K562 (cell line): ENCODE measurements around the gene FRA10AC1. TPM values are rescaled to one million over a fixed set of nuclear protein-coding genes. Genes with fewer than 3 reads are reported as not detected.
A peak's percentile ranks its signal among the peaks of the same experiment; 100 is the strongest.

ENCODE experiments used
- CBX8 ChIP-seq: fragments of 200-600 bp; sonication (generic); IDR thresholded peaks from 2 replicates; pipeline ENCODE4 v1.6.1; 2012; ENCODE audit warnings: borderline replicate concordance, mixed run types, low read depth, mild to moderate bottlenecking, moderate library complexity, mixed read lengths, low read length, control low read depth, inconsistent platforms; ENCODE audit not compliant: poor library complexity, severe bottlenecking; ENCODE audit errors: extremely low read depth
- FIP1L1 ChIP-seq: fragments of 200-400 bp; formaldehyde crosslinking; IDR thresholded peaks from 2 replicates; pipeline ENCODE4 v1.6.1; 2018; ENCODE audit warnings: mild to moderate bottlenecking, low read depth, low read length; ENCODE audit not compliant: poor library complexity, severe bottlenecking
- SOX6 ChIP-seq: fragments of 450-650 bp; IDR thresholded peaks from 2 replicates; pipeline ENCODE4 v1.6.1; 2014; ENCODE audit warnings: mild to moderate bottlenecking
- ZFP36 ChIP-seq: fragments of 150-350 bp; IDR thresholded peaks from 2 replicates; pipeline ENCODE4 v1.6.1; 2018; ENCODE audit warnings: low read length, low read depth; ENCODE audit not compliant: partially characterized antibody
- ZNF311 ChIP-seq: fragments of 250-450 bp; sonication (Bioruptor Pico); IDR thresholded peaks from 2 replicates; pipeline ENCODE4 v1.4.0; 2020; ENCODE audit warnings: mild to moderate bottlenecking, moderate library complexity
- ZNF507 ChIP-seq: conservative IDR thresholded peaks from 2 replicates; pipeline ENCODE4 v1.6.1; 2017; ENCODE audit warnings: missing genetic modification characterization, missing compliant biosample characterization
- polyA plus RNA-seq, 8 experiments: library from polyadenylated mRNA; depleted of rRNA in 4 of 8; stranded (reverse) in 5 of 8; unstranded in 3 of 8; fragments of >200 nt; fragmentation: Nextera tagmentation in 2 of 8; fragmentation: Illumina TruSeq in 1 of 8; extraction: Ambion mirVana in 2 of 8; extraction: Trizol in 1 of 8; gene quantifications; 2 replicates each; pipeline versions ENCODE4 v1.2.1 to v1.2.3, GENCODE V29; 2011 to 2014; ENCODE audit warnings: inconsistent platforms in 1 of 8, missing spikeins in 1 of 8
- total RNA-seq, 7 experiments: library from RNA; depleted of rRNA in 6 of 7; stranded (reverse); fragments of >200 nt in 6 of 7; fragmentation: Illumina TruSeq in 2 of 7; extraction: Trizol in 2 of 7; gene quantifications; 2 replicates each; pipeline versions ENCODE4 v1.2.1 to v1.2.3, GENCODE V29; 2011 to 2021; ENCODE audit warnings: low replicate concordance in 1 of 7
- TF ChIP-seq, protein P1 (sequence below), 2 experiments: fragments of 450-650 bp; conservative IDR thresholded peaks; 2 replicates each; pipeline ENCODE4 v1.6.1; 2017; ENCODE audit warnings: mild to moderate bottlenecking in 2 of 2, moderate library complexity in 2 of 2
- TF ChIP-seq, protein P2 (sequence below): sonication (generic); formaldehyde crosslinking; IDR thresholded peaks from 2 replicates; pipeline ENCODE4 v1.8.0; 2022; ENCODE audit warnings: missing genetic modification reagents, mild to moderate bottlenecking, borderline replicate concordance
- TF ChIP-seq, protein P3 (sequence below): fragments of 250-450 bp; sonication (Bioruptor Pico); IDR thresholded peaks from 2 replicates; pipeline ENCODE4 v1.4.0; 2020; ENCODE audit warnings: mild to moderate bottlenecking
- TF ChIP-seq, protein P4 (sequence below), 2 experiments: fragments of 450-650 bp in 1 of 2; sonication (generic) in 1 of 2; formaldehyde crosslinking in 1 of 2; IDR thresholded peaks; 2 replicates each; pipeline versions ENCODE4 v1.7.1 to v1.9.0; 2016 to 2022; ENCODE audit warnings: inconsistent platforms in 1 of 2, mild to moderate bottlenecking in 1 of 2, missing genetic modification reagents in 1 of 2

The FRA10AC1 gene
- total and polyA plus RNA-seq, 9 of the 15 experiments (the other 6 are each of a cell fraction or from before 2014, with no cell fraction given), result 4.4 to 11.8 (median 8.0) TPM

GRCh38 chr10:93702210-93703001 is at the start of gene FRA10AC1 (continued):
- TF ChIP-seq, protein P1, sequence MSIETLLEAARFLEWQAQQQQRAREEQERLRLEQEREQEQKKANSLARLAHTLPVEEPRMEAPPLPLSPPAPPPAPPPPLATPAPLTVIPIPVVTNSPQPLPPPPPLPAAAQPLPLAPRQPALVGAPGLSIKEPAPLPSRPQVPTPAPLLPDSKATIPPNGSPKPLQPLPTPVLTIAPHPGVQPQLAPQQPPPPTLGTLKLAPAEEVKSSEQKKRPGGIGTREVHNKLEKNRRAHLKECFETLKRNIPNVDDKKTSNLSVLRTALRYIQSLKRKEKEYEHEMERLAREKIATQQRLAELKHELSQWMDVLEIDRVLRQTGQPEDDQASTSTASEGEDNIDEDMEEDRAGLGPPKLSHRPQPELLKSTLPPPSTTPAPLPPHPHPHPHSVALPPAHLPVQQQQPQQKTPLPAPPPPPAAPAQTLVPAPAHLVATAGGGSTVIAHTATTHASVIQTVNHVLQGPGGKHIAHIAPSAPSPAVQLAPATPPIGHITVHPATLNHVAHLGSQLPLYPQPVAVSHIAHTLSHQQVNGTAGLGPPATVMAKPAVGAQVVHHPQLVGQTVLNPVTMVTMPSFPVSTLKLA (conservative IDR thresholded peaks at IDR 0.05), result peak; percentile 88 to 92
- TF ChIP-seq FIP1L1, result peak; percentile 26
- TF ChIP-seq, protein P2, sequence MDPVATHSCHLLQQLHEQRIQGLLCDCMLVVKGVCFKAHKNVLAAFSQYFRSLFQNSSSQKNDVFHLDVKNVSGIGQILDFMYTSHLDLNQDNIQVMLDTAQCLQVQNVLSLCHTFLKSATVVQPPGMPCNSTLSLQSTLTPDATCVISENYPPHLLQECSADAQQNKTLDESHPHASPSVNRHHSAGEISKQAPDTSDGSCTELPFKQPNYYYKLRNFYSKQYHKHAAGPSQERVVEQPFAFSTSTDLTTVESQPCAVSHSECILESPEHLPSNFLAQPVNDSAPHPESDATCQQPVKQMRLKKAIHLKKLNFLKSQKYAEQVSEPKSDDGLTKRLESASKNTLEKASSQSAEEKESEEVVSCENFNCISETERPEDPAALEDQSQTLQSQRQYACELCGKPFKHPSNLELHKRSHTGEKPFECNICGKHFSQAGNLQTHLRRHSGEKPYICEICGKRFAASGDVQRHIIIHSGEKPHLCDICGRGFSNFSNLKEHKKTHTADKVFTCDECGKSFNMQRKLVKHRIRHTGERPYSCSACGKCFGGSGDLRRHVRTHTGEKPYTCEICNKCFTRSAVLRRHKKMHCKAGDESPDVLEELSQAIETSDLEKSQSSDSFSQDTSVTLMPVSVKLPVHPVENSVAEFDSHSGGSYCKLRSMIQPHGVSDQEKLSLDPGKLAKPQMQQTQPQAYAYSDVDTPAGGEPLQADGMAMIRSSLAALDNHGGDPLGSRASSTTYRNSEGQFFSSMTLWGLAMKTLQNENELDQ (CRISPR knock-in tag), result no peak
- TF ChIP-seq SOX6, result peak; percentile 70
- TF ChIP-seq, protein P3, sequence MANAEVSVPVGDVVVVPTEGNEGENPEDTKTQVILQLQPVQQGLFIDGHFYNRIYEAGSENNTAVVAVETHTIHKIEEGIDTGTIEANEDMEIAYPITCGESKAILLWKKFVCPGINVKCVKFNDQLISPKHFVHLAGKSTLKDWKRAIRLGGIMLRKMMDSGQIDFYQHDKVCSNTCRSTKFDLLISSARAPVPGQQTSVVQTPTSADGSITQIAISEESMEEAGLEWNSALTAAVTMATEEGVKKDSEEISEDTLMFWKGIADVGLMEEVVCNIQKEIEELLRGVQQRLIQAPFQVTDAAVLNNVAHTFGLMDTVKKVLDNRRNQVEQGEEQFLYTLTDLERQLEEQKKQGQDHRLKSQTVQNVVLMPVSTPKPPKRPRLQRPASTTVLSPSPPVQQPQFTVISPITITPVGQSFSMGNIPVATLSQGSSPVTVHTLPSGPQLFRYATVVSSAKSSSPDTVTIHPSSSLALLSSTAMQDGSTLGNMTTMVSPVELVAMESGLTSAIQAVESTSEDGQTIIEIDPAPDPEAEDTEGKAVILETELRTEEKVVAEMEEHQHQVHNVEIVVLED, result peak; percentile 56; the same call in 1 of the 2 replicates
- TF ChIP-seq ZNF507, result no peak
- TF ChIP-seq, protein P4, sequence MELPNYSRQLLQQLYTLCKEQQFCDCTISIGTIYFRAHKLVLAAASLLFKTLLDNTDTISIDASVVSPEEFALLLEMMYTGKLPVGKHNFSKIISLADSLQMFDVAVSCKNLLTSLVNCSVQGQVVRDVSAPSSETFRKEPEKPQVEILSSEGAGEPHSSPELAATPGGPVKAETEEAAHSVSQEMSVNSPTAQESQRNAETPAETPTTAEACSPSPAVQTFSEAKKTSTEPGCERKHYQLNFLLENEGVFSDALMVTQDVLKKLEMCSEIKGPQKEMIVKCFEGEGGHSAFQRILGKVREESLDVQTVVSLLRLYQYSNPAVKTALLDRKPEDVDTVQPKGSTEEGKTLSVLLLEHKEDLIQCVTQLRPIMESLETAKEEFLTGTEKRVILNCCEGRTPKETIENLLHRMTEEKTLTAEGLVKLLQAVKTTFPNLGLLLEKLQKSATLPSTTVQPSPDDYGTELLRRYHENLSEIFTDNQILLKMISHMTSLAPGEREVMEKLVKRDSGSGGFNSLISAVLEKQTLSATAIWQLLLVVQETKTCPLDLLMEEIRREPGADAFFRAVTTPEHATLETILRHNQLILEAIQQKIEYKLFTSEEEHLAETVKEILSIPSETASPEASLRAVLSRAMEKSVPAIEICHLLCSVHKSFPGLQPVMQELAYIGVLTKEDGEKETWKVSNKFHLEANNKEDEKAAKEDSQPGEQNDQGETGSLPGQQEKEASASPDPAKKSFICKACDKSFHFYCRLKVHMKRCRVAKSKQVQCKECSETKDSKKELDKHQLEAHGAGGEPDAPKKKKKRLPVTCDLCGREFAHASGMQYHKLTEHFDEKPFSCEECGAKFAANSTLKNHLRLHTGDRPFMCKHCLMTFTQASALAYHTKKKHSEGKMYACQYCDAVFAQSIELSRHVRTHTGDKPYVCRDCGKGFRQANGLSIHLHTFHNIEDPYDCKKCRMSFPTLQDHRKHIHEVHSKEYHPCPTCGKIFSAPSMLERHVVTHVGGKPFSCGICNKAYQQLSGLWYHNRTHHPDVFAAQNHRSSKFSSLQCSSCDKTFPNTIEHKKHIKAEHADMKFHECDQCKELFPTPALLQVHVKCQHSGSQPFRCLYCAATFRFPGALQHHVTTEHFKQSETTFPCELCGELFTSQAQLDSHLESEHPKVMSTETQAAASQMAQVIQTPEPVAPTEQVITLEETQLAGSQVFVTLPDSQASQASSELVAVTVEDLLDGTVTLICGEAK (IDR thresholded peaks at IDR 0.05), result peak; percentile 98
- TF ChIP-seq, protein P4 (CRISPR knock-in tag; IDR thresholded peaks at IDR 0.05), result no peak
- TF ChIP-seq ZFP36, result peak; percentile 26
- TF ChIP-seq ZNF311 (CRISPR knock-in tag), result no peak
- TF ChIP-seq CBX8, result no peak
